Heart left ventricle (tissue), 16 donors: Measurements from ENCODE around the gene ZNF518B. TPM values are rescaled to one million over a fixed set of nuclear protein-coding genes. Genes with fewer than 3 reads are reported as not detected.

Experiments used
- ATAC-seq, 4 donors: fragments of 200-7000 bp; cut with Tn5 transposase; one replicate each; pipeline ENCODE4 v1.9.1; 2020 to 2022; ENCODE audit warnings: moderate library complexity in 4 of 4, mild to moderate bottlenecking in 3 of 4, moderate number of reproducible peaks in 1 of 4
- DNase-seq, 5 donors: peaks; one replicate each; pipeline ENCODE4 v3.0.0-alpha.2; 2020
- H3K27ac ChIP-seq, 12 donors: fragments of 200-600 bp; sonication (generic) in 4 of 12; one replicate each; pipeline versions ENCODE4 v1.5.0 to v1.8.0; 2016 to 2022; ENCODE audit warnings: mild to moderate bottlenecking in 2 of 12
- H3K27me3 ChIP-seq, 9 donors: fragments of 200-600 bp; sonication (generic) in 2 of 9; one replicate each; pipeline versions ENCODE4 v1.5.1 to v1.8.0; 2016 to 2022; ENCODE audit warnings: mild to moderate bottlenecking in 3 of 9
- H3K36me3 ChIP-seq, 9 donors: fragments of 200-600 bp; sonication (generic) in 2 of 9; one replicate each; pipeline versions ENCODE4 v1.5.0 to v1.8.0; 2018 to 2022; ENCODE audit warnings: mild to moderate bottlenecking in 2 of 9
- H3K4me1 ChIP-seq, 12 donors: fragments of 200-600 bp; sonication (generic) in 4 of 12; one replicate each; pipeline versions ENCODE4 v1.5.0 to v1.8.0; 2016 to 2022; ENCODE audit warnings: mild to moderate bottlenecking in 3 of 12
- H3K4me3 ChIP-seq, 12 donors: fragments of 200-600 bp; sonication (generic) in 4 of 12; one replicate each; pipeline versions ENCODE4 v1.5.0 to v1.8.0; 2017 to 2022; ENCODE audit warnings: mild to moderate bottlenecking in 9 of 12, moderate library complexity in 4 of 12
- H3K9me3 ChIP-seq, 12 donors: fragments of 200-600 bp; sonication (generic) in 4 of 12; one replicate each; pipeline versions ENCODE4 v1.5.0 to v1.8.0; 2016 to 2022; ENCODE audit warnings: mild to moderate bottlenecking in 1 of 12
- POLR2A ChIP-seq, 2 donors: fragments of 450-650 bp; IDR thresholded peaks; one replicate each; pipeline ENCODE4 v1.6.1; 2017; ENCODE audit warnings: antibody characterized with exemption in 2 of 2, mild to moderate bottlenecking in 2 of 2, moderate library complexity in 2 of 2
- WGBS, 4 donors: extraction: QIAGEN DNeasy Blood & Tissue Kit in 2 of 4; methylation state at CpG; one replicate each; pipeline versions ENCODE4 v1.1.5 to v1.1.7; 2013 to 2018; 5-methylcytosine and 5-hydroxymethylcytosine counted together
- intact Hi-C, 10 donors: fragments of 100-400 bp; cut with DNase I; formaldehyde crosslinking; loops; one replicate each; pipeline versions ENCODE4 v1.11.1 to v1.14.2; 2022
- polyA plus RNA-seq, 2 donors: library from polyadenylated mRNA; stranded (reverse); fragments of 200-250 nt; gene quantifications; one replicate each; pipeline ENCODE4 v1.2.3, GENCODE V29; 2013
- total RNA-seq, 9 donors: library from RNA; depleted of rRNA in 2 of 9; stranded (reverse); fragments of >200 nt in 2 of 9; fragmentation: NEBNext Ultra II Directional in 3 of 9; extraction: Animal tissue kit (Norgen Biotek cat#: 25700) in 3 of 9; gene quantifications; one replicate each; pipeline versions ENCODE4 v1.1.0 to v1.2.4, GENCODE V29; 2016 to 2023
- TF ChIP-seq, protein P1 (sequence below), 12 donors: fragments of 200-600 bp; sonication (generic) in 4 of 12; IDR thresholded peaks; one replicate each; pipeline versions ENCODE4 v1.5.0 to v1.8.0; 2018 to 2022; ENCODE audit warnings: antibody characterized with exemption in 12 of 12, mild to moderate bottlenecking in 5 of 12
- donor health status: ischemic (EF 13 %, LVEDD 7.1; RV severe dilation, severe dysfunction).
- donor health status: healthy with polysubstance abuse.
- donor health status: DM: no; HTN: yes; CAD: no.
- donor health status: DM: no; HTN: no; CAD: no.
- donor health status: ischemic (EF 25% LVEDD 6.9; RV normal size, moderate dysfunction).
- donor health status: ischemic (EF 25% LVEDD 5.7; RV mildly dilated, moderate dysfunction).
- donor health status: healthy.
- donor health status: DM: yes; HTN: yes; CAD: no.
- donor health status: ischemic (EF 35%, LVEDD 5.7; RV mildly dilated, moderate dysfunction).
- donor health status: nonischemic (EF 11% LVEDD 7.7; RV severe dilation, severe dysfunction).
- donor health status: DM: yes; HTN: yes; CAD: no.
- donor health status: PGD.
- donor health status: ischemic (EF 29% LVEDD 5.4; RV normal size, mild dysfunction).
- donor health status: nonischemic (EF 23%, LVEDD 6.1; RV moderate dilation, normal function).

ZNF518B gene
- total and polyA plus RNA-seq, 11 donors, result 4.3 to 39.8 (median 23.2) TPM

DNA sequence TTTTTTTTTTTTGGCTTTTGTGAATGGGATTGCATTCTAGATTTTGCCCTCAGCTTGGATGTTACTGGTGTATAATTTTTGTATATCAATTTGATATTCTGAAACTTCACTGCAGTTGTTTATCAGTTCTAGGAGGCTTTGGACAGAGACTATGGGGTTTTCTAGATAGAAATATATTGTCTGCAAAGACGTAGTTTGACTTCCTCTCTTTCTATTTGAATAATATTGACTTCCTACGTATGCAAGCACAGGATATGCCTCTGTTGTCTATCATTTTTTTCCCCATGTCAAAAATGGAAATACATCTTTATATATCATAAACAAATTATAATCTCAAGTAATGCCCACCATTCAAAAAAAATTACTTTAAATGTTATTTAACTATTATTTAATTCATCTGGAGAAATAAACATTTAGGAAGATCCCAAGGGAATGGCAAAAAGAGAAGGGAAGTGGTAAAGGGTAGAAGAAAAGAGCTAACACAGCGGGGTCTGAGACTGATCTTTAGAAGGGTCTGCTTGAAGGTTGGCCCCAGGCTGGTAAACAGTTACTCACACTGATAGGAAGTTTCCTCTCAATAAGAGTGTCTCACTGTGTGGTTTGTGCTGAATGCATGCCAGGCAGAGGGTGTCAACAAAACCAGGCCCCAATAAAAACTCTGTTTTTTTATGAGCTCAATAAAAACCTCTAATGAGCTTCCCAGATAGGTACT, 35.7 kb downstream of the ZNF518B start:
- intact Hi-C loops, result no loop called here
- no peaks in the 10 kb centered on the region for H3K36me3 ChIP-seq
- no peak overlapping the region for H3K4me3 ChIP-seq
- peaks cover 0 to 15% (median 0%) of the 10 kb centered on the region in 12 donors for H3K9me3 ChIP-seq
- TF ChIP-seq, protein P1, sequence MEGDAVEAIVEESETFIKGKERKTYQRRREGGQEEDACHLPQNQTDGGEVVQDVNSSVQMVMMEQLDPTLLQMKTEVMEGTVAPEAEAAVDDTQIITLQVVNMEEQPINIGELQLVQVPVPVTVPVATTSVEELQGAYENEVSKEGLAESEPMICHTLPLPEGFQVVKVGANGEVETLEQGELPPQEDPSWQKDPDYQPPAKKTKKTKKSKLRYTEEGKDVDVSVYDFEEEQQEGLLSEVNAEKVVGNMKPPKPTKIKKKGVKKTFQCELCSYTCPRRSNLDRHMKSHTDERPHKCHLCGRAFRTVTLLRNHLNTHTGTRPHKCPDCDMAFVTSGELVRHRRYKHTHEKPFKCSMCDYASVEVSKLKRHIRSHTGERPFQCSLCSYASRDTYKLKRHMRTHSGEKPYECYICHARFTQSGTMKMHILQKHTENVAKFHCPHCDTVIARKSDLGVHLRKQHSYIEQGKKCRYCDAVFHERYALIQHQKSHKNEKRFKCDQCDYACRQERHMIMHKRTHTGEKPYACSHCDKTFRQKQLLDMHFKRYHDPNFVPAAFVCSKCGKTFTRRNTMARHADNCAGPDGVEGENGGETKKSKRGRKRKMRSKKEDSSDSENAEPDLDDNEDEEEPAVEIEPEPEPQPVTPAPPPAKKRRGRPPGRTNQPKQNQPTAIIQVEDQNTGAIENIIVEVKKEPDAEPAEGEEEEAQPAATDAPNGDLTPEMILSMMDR (IDR thresholded peaks at IDR 0.05), result no peak
- no peak for TF ChIP-seq POLR2A (IDR thresholded peaks at IDR 0.05)
- ATAC-seq (no peak), DNase-seq (no peak)
- H3K27ac ChIP-seq, result no peak overlapping the region
- H3K27me3 ChIP-seq, result no peaks in the 10 kb centered on the region
- WGBS, 4 donors, result 53 to 69% (median 59%) methylated on average over 3 of the region's 3 CpGs
- no peaks in the 10 kb centered on the region for H3K4me1 ChIP-seq

GRCh38 chr4:10417740-10418139, 39.5 kb downstream of the ZNF518B start:
- Histone ChIP-seq H3K9me3 (peaks cover 0 to 15% (median 0%) of the 10 kb centered on the region in 12 donors), H3K36me3 (no peaks in the 10 kb centered on the region), H3K4me1 (no peaks in the 10 kb centered on the region), H3K27ac (no peak overlapping the region), H3K27me3 (no peaks in the 10 kb centered on the region), H3K4me3 (no peak overlapping the region)
- ATAC-seq, result no peak
- no peak for DNase-seq
- TF ChIP-seq, protein P1 (IDR thresholded peaks at IDR 0.05), result no peak
- TF ChIP-seq POLR2A (IDR thresholded peaks at IDR 0.05), result no peak
- intact Hi-C loops, result no loop called here
- 77 to 92% (median 89%) methylated on average over 6 of the region's 6 CpGs for WGBS, 4 donors

- ATAC-seq, result no peak
These were observed 40.8 kb downstream of the ZNF518B start for GRCh38 chr4:10416441-10416840.

GRCh38 chr4:10413177-10413576, 44.0 kb downstream of the ZNF518B start:
- no peaks in the 10 kb centered on the region for H3K27me3 ChIP-seq
- no peak overlapping the region for H3K4me3 ChIP-seq
- no peaks in the 10 kb centered on the region for H3K9me3 ChIP-seq
- no peaks in the 10 kb centered on the region for H3K4me1 ChIP-seq
- DNase-seq (no peak), ATAC-seq (no peak)
- TF ChIP-seq POLR2A (IDR thresholded peaks at IDR 0.05), result no peak
- TF ChIP-seq, protein P1 (IDR thresholded peaks at IDR 0.05), result no peak
- no peak overlapping the region for H3K27ac ChIP-seq
- H3K36me3 ChIP-seq, result no peaks in the 10 kb centered on the region
- intact Hi-C loops, result no loop called here
- WGBS, 4 donors, result 52 to 58% (median 56%) methylated on average over 2 of the region's 2 CpGs

More at GRCh38 chr4:10416441-10416840, 40.8 kb downstream of the ZNF518B start:
- TF ChIP-seq, protein P1 (IDR thresholded peaks at IDR 0.05), result no peak
- no peak for TF ChIP-seq POLR2A (IDR thresholded peaks at IDR 0.05)
- Histone ChIP-seq H3K27me3 (no peaks in the 10 kb centered on the region), H3K27ac (no peak overlapping the region), H3K36me3 (no peaks in the 10 kb centered on the region), H3K4me3 (no peak overlapping the region), H3K9me3 (peaks cover 0 to 15% (median 0%) of the 10 kb centered on the region in 12 donors), H3K4me1 (no peaks in the 10 kb centered on the region)
- intact Hi-C loops, result no loop called here
- DNase-seq, result no peak
- WGBS, 4 donors, result 30 to 49% (median 39%) methylated on average over 2 of the region's 2 CpGs
